Spleen (tissue), 11 donors: ENCODE measurements around the gene CMKLR1. TPM values are rescaled to one million over a fixed set of nuclear protein-coding genes. Genes with fewer than 3 reads are reported as not detected.

ENCODE experiments used
- DNase-seq: peaks from one replicate; pipeline ENCODE4 v3.0.0-alpha.2; 2020
- H3K27ac ChIP-seq, 8 donors: fragments of 200-600 bp; sonication (generic) in 7 of 8; 1 replicate in 4 of 8; 2 replicates in 4 of 8; pipeline versions ENCODE4 v1.5.0 to v1.8.0; 2016 to 2021; ENCODE audit warnings: inconsistent platforms in 4 of 8, mild to moderate bottlenecking in 4 of 8, moderate library complexity in 1 of 8
- H3K27me3 ChIP-seq, 7 donors: fragments of 200-600 bp; sonication (generic) in 6 of 7; replicated peaks in 1 of 7; 1 replicate in 4 of 7; 2 replicates in 3 of 7; pipeline versions ENCODE4 v1.5.0 to v1.8.0; 2016 to 2021; ENCODE audit warnings: inconsistent platforms in 3 of 7, mild to moderate bottlenecking in 1 of 7
- H3K36me3 ChIP-seq, 6 donors: fragments of 200-600 bp; sonication (generic) in 5 of 6; 1 replicate in 4 of 6; 2 replicates in 2 of 6; pipeline versions ENCODE4 v1.5.0 to v1.8.0; 2016 to 2021; ENCODE audit warnings: inconsistent platforms in 2 of 6
- H3K4me1 ChIP-seq, 6 donors: fragments of 200-600 bp; sonication (generic) in 5 of 6; 1 replicate in 3 of 6; 2 replicates in 3 of 6; pipeline versions ENCODE4 v1.5.0 to v1.8.0; 2016 to 2021; ENCODE audit warnings: inconsistent platforms in 3 of 6
- H3K4me3 ChIP-seq, 8 donors: fragments of 200-600 bp; sonication (generic) in 7 of 8; 1 replicate in 4 of 8; 2 replicates in 4 of 8; pipeline versions ENCODE4 v1.5.0 to v1.8.0; 2016 to 2021; ENCODE audit warnings: inconsistent platforms in 4 of 8, mild to moderate bottlenecking in 4 of 8, moderate library complexity in 2 of 8
- H3K9me3 ChIP-seq, 8 donors: fragments of 200-600 bp; sonication (generic) in 7 of 8; 1 replicate in 4 of 8; 2 replicates in 4 of 8; pipeline versions ENCODE4 v1.5.0 to v1.8.0; 2016 to 2021; ENCODE audit warnings: inconsistent platforms in 4 of 8
- CTCF ChIP-seq, 11 experiments: fragments of 200-600 bp in 7 of 11; fragments of 450-650 bp in 4 of 11; sonication (generic) in 4 of 11; IDR thresholded peaks in 8 of 11; conservative IDR thresholded peaks in 3 of 11; 1 replicate in 7 of 11; 2 replicates in 4 of 11; pipeline versions ENCODE4 v1.4.0 to v1.8.0; 2016 to 2021; ENCODE audit warnings: antibody characterized with exemption in 11 of 11, inconsistent platforms in 4 of 11, mild to moderate bottlenecking in 1 of 11
- POLR2A ChIP-seq, 3 donors: fragments of 450-650 bp; IDR thresholded peaks; one replicate each; pipeline ENCODE4 v1.5.1; 2017; ENCODE audit warnings: antibody characterized with exemption in 3 of 3, mild to moderate bottlenecking in 1 of 3
- POLR2AphosphoS5 ChIP-seq, 3 donors: sonication (generic); formaldehyde crosslinking; IDR thresholded peaks; one replicate each; pipeline ENCODE4 v1.5.1; 2017; ENCODE audit warnings: antibody characterized with exemption in 3 of 3
- WGBS, 5 donors: extraction: QIAGEN DNeasy Blood & Tissue Kit in 3 of 5; methylation state at CpG; one replicate each; pipeline versions ENCODE4 v1.1.5 to v1.1.7; 2013 to 2018; 5-methylcytosine and 5-hydroxymethylcytosine counted together
- intact Hi-C: fragments of 100-400 bp; cut with DNase I; formaldehyde crosslinking; loops from one replicate; pipeline ENCODE4 v1.15.0; 2023; ENCODE audit warnings: low total_unique reads
- polyA plus RNA-seq, 3 donors: library from polyadenylated mRNA; stranded (reverse); fragments of 200-250 nt; gene quantifications; one replicate each; pipeline ENCODE4 v1.2.1, GENCODE V29; 2013
- total RNA-seq, 7 donors: library from RNA; depleted of rRNA in 3 of 7; stranded (reverse); fragments of >200 nt in 3 of 7; fragmentation: NEBNext Ultra II Directional in 4 of 7; extraction: Animal tissue kit (Norgen Biotek cat#: 25700) in 4 of 7; gene quantifications; one replicate each; pipeline versions ENCODE4 v1.1.0 to v1.2.1, GENCODE V29; 2016 to 2021
- donor health status: healthy with polysubstance abuse.
- donor health status: DM: no; HTN: no; CAD: no; lungs with moderate emphysema.
- donor health status: DM: no; HTN: no; CAD: no.
- donor health status: Bipolar disorder and iron deficiency.
- donor health status: healthy.
- donor health status: DM: no; HTN: no; CAD: no.
- donor health status: DM: yes; HTN: yes; CAD: no.

Gene CMKLR1
- total and polyA plus RNA-seq, 10 donors, result 6.3 to 118 (median 75.4) TPM

- 68 to 84% (median 74%) methylated on average over 7 of the region's 7 CpGs for WGBS, 5 donors
- no peaks in the 10 kb centered on the region for H3K9me3 ChIP-seq
- H3K36me3 ChIP-seq, result peaks cover 0 to 4% (median 0%) of the 10 kb centered on the region in 6 donors
- H3K4me1 ChIP-seq, result peaks cover 5 to 62% (median 31%) of the 10 kb centered on the region in 6 donors
- peak overlapping the region in 5 of 8 donors; percentile 63 to 81 (median 71) for H3K27ac ChIP-seq
- H3K4me3 ChIP-seq, result no peak overlapping the region
- H3K27me3 ChIP-seq, result peaks cover 0 to 25% (median 0%) of the 10 kb centered on the region in 7 donors
- no peak for DNase-seq
- TF ChIP-seq POLR2AphosphoS5 (IDR thresholded peaks at IDR 0.05), result peak in 1 of 3 donors; percentile 22
- TF ChIP-seq POLR2A (IDR thresholded peaks at IDR 0.05), result no peak
- TF ChIP-seq CTCF (IDR thresholded peaks at IDR 0.05 in 8 of 11, conservative IDR thresholded peaks at IDR 0.05 in 3 of 11), result no peak
- intact Hi-C loops, result no loop called here
Observed at GRCh38 chr12:108312073-108312659, 26.9 kb downstream of the CMKLR1 start.

- WGBS, 5 donors, result 81 to 99% (median 90%) methylated on average over 4 of the region's 4 CpGs
- TF ChIP-seq CTCF (IDR thresholded peaks at IDR 0.05 in 8 of 11, conservative IDR thresholded peaks at IDR 0.05 in 3 of 11), result no peak
- no peak for TF ChIP-seq POLR2A (IDR thresholded peaks at IDR 0.05)
- TF ChIP-seq POLR2AphosphoS5 (IDR thresholded peaks at IDR 0.05), result peak in 1 of 3 donors; percentile 10
- no peak for DNase-seq
- peaks cover 5 to 67% (median 33%) of the 10 kb centered on the region in 6 donors for H3K4me1 ChIP-seq
- intact Hi-C loops, result no loop called here
- peak overlapping the region in 3 of 8 donors; percentile 71 to 81 (median 80) for H3K27ac ChIP-seq
- no peak overlapping the region for H3K4me3 ChIP-seq
- peaks cover 0 to 4% (median 0%) of the 10 kb centered on the region in 6 donors for H3K36me3 ChIP-seq
- H3K27me3 ChIP-seq, result peaks cover 0 to 25% (median 0%) of the 10 kb centered on the region in 7 donors
- H3K9me3 ChIP-seq, result no peaks in the 10 kb centered on the region
Observed at GRCh38 chr12:108311605-108312004, 27.5 kb downstream of the CMKLR1 start.

GRCh38 chr12:108310489-108310888 is 28.6 kb downstream of the CMKLR1 start:
- no peak for DNase-seq

GRCh38 chr12:108309674-108310312 is 29.3 kb downstream of the CMKLR1 start:
- no peak for TF ChIP-seq CTCF (IDR thresholded peaks at IDR 0.05 in 8 of 11, conservative IDR thresholded peaks at IDR 0.05 in 3 of 11)
- TF ChIP-seq POLR2AphosphoS5 (IDR thresholded peaks at IDR 0.05), result no peak
- no peak for TF ChIP-seq POLR2A (IDR thresholded peaks at IDR 0.05)
- H3K4me1 ChIP-seq, result peaks cover 16 to 68% (median 43%) of the 10 kb centered on the region in 6 donors

More at GRCh38 chr12:108310489-108310888, 28.6 kb downstream of the CMKLR1 start:
- peaks cover 0 to 4% (median 0%) of the 10 kb centered on the region in 6 donors for H3K36me3 ChIP-seq
- no peak overlapping the region for H3K27ac ChIP-seq
- TF ChIP-seq POLR2AphosphoS5 (IDR thresholded peaks at IDR 0.05) (peak in 1 of 3 donors; percentile 19), POLR2A (IDR thresholded peaks at IDR 0.05) (no peak)
- intact Hi-C loops, result no loop called here
- peaks cover 0 to 24% (median 0%) of the 10 kb centered on the region in 7 donors for H3K27me3 ChIP-seq
- H3K4me3 ChIP-seq, result no peak overlapping the region
- no peaks in the 10 kb centered on the region for H3K9me3 ChIP-seq
- H3K4me1 ChIP-seq, result peaks cover 13 to 67% (median 39%) of the 10 kb centered on the region in 6 donors
- 69 to 87% (median 80%) methylated on average over 6 of the region's 6 CpGs for WGBS, 5 donors

More at GRCh38 chr12:108309674-108310312, 29.3 kb downstream of the CMKLR1 start:
- 65 to 75% (median 71%) methylated on average over 2 of the region's 2 CpGs for WGBS, 5 donors
- Histone ChIP-seq H3K4me3 (no peak overlapping the region), H3K9me3 (no peaks in the 10 kb centered on the region), H3K27me3 (peaks cover 0 to 24% (median 0%) of the 10 kb centered on the region in 7 donors), H3K36me3 (peaks cover 0 to 4% (median 0%) of the 10 kb centered on the region in 6 donors), H3K27ac (no peak overlapping the region)
- intact Hi-C loops, result no loop called here
- DNase-seq, result no peak
